IMR-90 (cell line): ENCODE measurements around the gene FLT3LG. TPM values are rescaled to one million over a fixed set of nuclear protein-coding genes. Genes with fewer than 3 reads are reported as not detected.

Source experiments
- ATAC-seq: fragments of 200-7000 bp; cut with Tn5 transposase; 2 replicates; pipeline ENCODE4 v1.9.1; 2020; ENCODE audit warnings: low read depth, mild to moderate bottlenecking, moderate library complexity
- BruUV-seq: library from RNA; stranded (reverse); fragments of 400-500 nt; replicated peaks from 2 replicates; lab custom pipeline; 2021; lab: Mats Ljungman, UMichigan
- CTCF ChIA-PET: fragments of 300-600 bp; formaldehyde crosslinking; extraction: SDS; loops from one replicate; lab custom pipeline; 2021; ENCODE audit warnings: antibody characterized with exemption; lab: Yijun Ruan, JAX
- POLR2A ChIA-PET: fragments of 300-600 bp; sonication (Branson Sonifier 250); formaldehyde crosslinking; loops from one replicate; lab custom pipeline; 2022; ENCODE audit warnings: antibody characterized with exemption; ENCODE audit not compliant: unreplicated experiment; lab: Charles Lee
- DNase-seq: peaks from one replicate; pipeline ENCODE4 v3.0.0; 2013
- H2AFZ ChIP-seq: replicated peaks from 2 replicates; pipeline ENCODE3; 2013; ENCODE audit warnings: low read length, mild to moderate bottlenecking; ENCODE audit not compliant: poor library complexity
- H2AK5ac ChIP-seq: 2 replicates; pipeline ENCODE4 v1.6.1; 2013; ENCODE audit warnings: low read depth, low read length, inconsistent platforms
- H2AK9ac ChIP-seq: replicated peaks from 2 replicates; pipeline ENCODE3; 2013; ENCODE audit warnings: mild to moderate bottlenecking, low read depth, low read length, moderate library complexity; ENCODE audit not compliant: poor library complexity
- H2BK120ac ChIP-seq: 2 replicates; pipeline ENCODE4 v1.6.1; 2013; ENCODE audit warnings: low read depth, low read length, inconsistent platforms
- H2BK15ac ChIP-seq: 3 replicates; pipeline ENCODE4 v1.6.1; 2013; ENCODE audit warnings: low read depth, low read length, inconsistent platforms
- H2BK20ac ChIP-seq: 2 replicates; pipeline ENCODE4 v1.6.1; 2013; ENCODE audit warnings: low read depth, mild to moderate bottlenecking, inconsistent platforms, low read length, moderate library complexity
- H2BK5ac ChIP-seq: 2 replicates; pipeline ENCODE4 v1.6.1; 2013; ENCODE audit warnings: mild to moderate bottlenecking, low read depth, low read length, inconsistent platforms; ENCODE audit not compliant: poor library complexity, severe bottlenecking
- H3K14ac ChIP-seq: replicated peaks from 2 replicates; pipeline ENCODE4 v1.6.1; 2013; ENCODE audit warnings: low read depth, low read length, inconsistent platforms
- H3K18ac ChIP-seq: 2 replicates; pipeline ENCODE4 v1.6.1; 2013; ENCODE audit warnings: low read depth, low read length, control low read depth
- H3K23ac ChIP-seq: 2 replicates; pipeline ENCODE4 v1.6.1; 2013; ENCODE audit warnings: low read depth, low read length, inconsistent platforms
- H3K27ac ChIP-seq: 2 replicates; pipeline ENCODE4 v1.5.1; 2013; ENCODE audit warnings: mild to moderate bottlenecking, control low read depth, low read length; ENCODE audit not compliant: insufficient read depth
- H3K27me3 ChIP-seq: 2 replicates; pipeline ENCODE4 v1.6.1; 2013; ENCODE audit warnings: low read length; ENCODE audit not compliant: control insufficient read depth, insufficient read depth
- H3K36me3 ChIP-seq: 2 replicates; pipeline ENCODE4 v1.6.1; 2013; ENCODE audit warnings: low read length, mixed read lengths; ENCODE audit not compliant: control insufficient read depth, insufficient read depth
- H3K4ac ChIP-seq: 2 replicates; pipeline ENCODE4 v1.6.1; 2013; ENCODE audit warnings: low read depth, low read length, inconsistent platforms
- H3K4me1 ChIP-seq: 2 replicates; pipeline ENCODE4 v1.6.1; 2013; ENCODE audit warnings: low read length, mixed read lengths; ENCODE audit not compliant: control insufficient read depth, insufficient read depth
- H3K4me2 ChIP-seq: 2 replicates; pipeline ENCODE4 v1.6.1; 2013; ENCODE audit warnings: low read depth, mild to moderate bottlenecking, control low read depth, low read length, moderate library complexity
- H3K4me3 ChIP-seq: 2 replicates; pipeline ENCODE4 v1.5.1; 2013; ENCODE audit warnings: low read depth, mild to moderate bottlenecking, control low read depth, low read length, moderate library complexity; ENCODE audit not compliant: insufficient read depth
- H3K56ac ChIP-seq: 2 replicates; pipeline ENCODE4 v1.6.1; 2013; ENCODE audit warnings: low read length, inconsistent platforms; ENCODE audit not compliant: insufficient read depth; ENCODE audit errors: extremely low read depth
- H3K79me1 ChIP-seq, 2 experiments: 2 replicates each; pipeline ENCODE4 v1.6.1; 2013; ENCODE audit warnings: low read length in 2 of 2, inconsistent platforms in 1 of 2, low read depth in 1 of 2
- H3K9ac ChIP-seq: 2 replicates; pipeline ENCODE4 v1.6.1; 2013; ENCODE audit warnings: low read depth, low read length, control low read depth
- H3K9me1 ChIP-seq: 2 replicates; pipeline ENCODE4 v1.6.1; 2013; ENCODE audit warnings: low read length, inconsistent platforms; ENCODE audit not compliant: insufficient read depth
- H3K9me3 ChIP-seq: 2 replicates; pipeline ENCODE4 v1.6.1; 2013; ENCODE audit warnings: low read length; ENCODE audit not compliant: control insufficient read depth, insufficient read depth
- H4K20me1 ChIP-seq: 2 replicates; pipeline ENCODE4 v1.6.1; 2013; ENCODE audit warnings: low read length, inconsistent platforms; ENCODE audit not compliant: insufficient read depth
- H4K5ac ChIP-seq: 2 replicates; pipeline ENCODE4 v1.6.1; 2013; ENCODE audit warnings: mild to moderate bottlenecking, low read depth, low read length, control low read depth
- H4K8ac ChIP-seq, 2 experiments: 2 replicates each; pipeline ENCODE4 v1.6.1; 2013; ENCODE audit warnings: low read depth in 2 of 2, low read length in 2 of 2, control low read depth in 1 of 2, inconsistent platforms in 1 of 2
- H4K91ac ChIP-seq: 2 replicates; pipeline ENCODE4 v1.6.1; 2013; ENCODE audit warnings: low read depth, low read length, inconsistent platforms; ENCODE audit not compliant: insufficient read depth
- BHLHE40 ChIP-seq: fragments of 150-350 bp; IDR thresholded peaks from 2 replicates; pipeline ENCODE4 v1.6.1; 2016; ENCODE audit warnings: mild to moderate bottlenecking, low read depth, low read length
- POLR2A ChIP-seq: IDR thresholded peaks from 2 replicates; pipeline ENCODE4 v1.6.1; 2012; ENCODE audit warnings: mild to moderate bottlenecking, low read depth, low read length
- USF2 ChIP-seq: fragments of 150-350 bp; IDR thresholded peaks from 2 replicates; pipeline ENCODE4 v1.6.1; 2017; ENCODE audit warnings: mild to moderate bottlenecking, antibody characterized with exemption, low read length, low read depth
- WGBS, 2 experiments: methylation state at CpG; one replicate each; pipeline versions ENCODE4 v1.1.5 to v1.1.7; 2013; ENCODE audit warnings: missing lambda C conversion rate in 2 of 2; ENCODE audit not compliant: insufficient read length in 1 of 2; ENCODE audit errors: extremely low coverage in 2 of 2; 5-methylcytosine and 5-hydroxymethylcytosine counted together
- dilution Hi-C: fragments of 300-500 bp; cut with HindIII; formaldehyde crosslinking; loops from one replicate; pipeline ENCODE4 v1.14.3; 2018; ENCODE audit warnings: low sequenced_read_pairs; ENCODE audit not compliant: unreplicated experiment
- in situ Hi-C: fragments of 300-500 bp; cut with MboI; formaldehyde crosslinking; loops from 3 replicates; pipeline ENCODE4 v1.14.3; 2019; ENCODE audit warnings: low sequenced_read_pairs, inconsistent platforms, mixed read lengths
- intact Hi-C: fragments of 100-400 bp; cut with micrococcal nuclease; formaldehyde crosslinking; loops from 2 replicates; pipeline ENCODE4 v1.10.0; 2022
- polyA plus RNA-seq, 3 experiments: library from polyadenylated mRNA; depleted of rRNA; stranded (reverse); fragments of >200 nt; gene quantifications; 2 replicates each; pipeline ENCODE4 v1.2.3, GENCODE V29; 2012; ENCODE audit warnings: low replicate concordance in 1 of 3
- total RNA-seq: library from RNA; depleted of rRNA; stranded (reverse); fragments of >200 nt; gene quantifications from 2 replicates; pipeline ENCODE4 v1.2.3, GENCODE V29; 2012

FLT3LG gene
- total and polyA plus RNA-seq, 2 of the 4 experiments (the other 2 are of a cell fraction) = 0.90 to 8.3 TPM

GRCh38 chr19:49512970-49513745 lies 39.1 kb downstream of the FLT3LG start:
- H3K23ac ChIP-seq = no peak overlapping the region
- POLR2A ChIA-PET = interaction anchor here (0.5 to 1.0 kb wide), 2 partner anchors 25 to 40 kb away, joined by 3 to 5 read pairs; no protein-coding TSS in a partner anchor
- WGBS, 2 experiments = 1% methylated on average over 27 of the region's 50 CpGs; no CpG with 5 or more reads in 1 of the 2 experiments
- no peak overlapping the region for H2AK5ac ChIP-seq
- H3K27ac ChIP-seq = no peak overlapping the region; the same call in 1 of the 2 replicates
- no peak overlapping the region for H2BK20ac ChIP-seq
- peak overlapping the region; percentile 19; the same call in 1 of the 2 replicates for H2BK120ac ChIP-seq
- peak overlapping the region; percentile 32; the same call in 1 of the 2 replicates for H3K56ac ChIP-seq
- peaks cover 5% of the 10 kb centered on the region; the same call in 1 of the 2 replicates for H3K4me1 ChIP-seq
- H2AFZ ChIP-seq = peak overlapping the region; percentile 99
- intact Hi-C loops = no loop called here
- CTCF ChIA-PET = no interaction called here
- H4K91ac ChIP-seq = peak overlapping the region; percentile 52; the same call in 1 of the 2 replicates
- no TSS peak for BruUV-seq
- H3K79me1 ChIP-seq = peaks cover 6 to 8% of the 10 kb centered on the region in 2 experiments; a peak in 2 of 4 replicates
- ATAC-seq (peak; percentile 84), DNase-seq (no peak)
- H3K4me2 ChIP-seq = peak overlapping the region; percentile 76
- peak overlapping the region; percentile 57 for H3K4me3 ChIP-seq
- H3K9ac ChIP-seq = peak overlapping the region; percentile 68
- no peak overlapping the region for H2BK5ac ChIP-seq
- peak overlapping the region; percentile 85 for H2AK9ac ChIP-seq
- 0 out of 2 replicates have a peak, but pooled peaks cover 4% of the 10 kb centered on the region for H3K9me1 ChIP-seq
- TF ChIP-seq BHLHE40 = 0 out of 2 replicates have a peak, but pooled peaks have one; percentile 5
- TF ChIP-seq USF2 = peak; percentile 47; the same call in 1 of the 2 replicates
- no peak for TF ChIP-seq POLR2A
- H3K27me3 ChIP-seq = no peaks in the 10 kb centered on the region
- dilution Hi-C loops = no loop called here
- peak overlapping the region; percentile 87 to 97; a peak in 3 of 4 replicates for H4K8ac ChIP-seq
- H4K20me1 ChIP-seq = no peaks in the 10 kb centered on the region
- in situ Hi-C loops = no loop called here
- peak overlapping the region; percentile 82; the same call in 1 of the 2 replicates for H3K14ac ChIP-seq
- peak overlapping the region; percentile 13; the same call in 1 of the 3 replicates for H2BK15ac ChIP-seq
- H3K18ac ChIP-seq = no peak overlapping the region
- peak overlapping the region; percentile 87; the same call in 1 of the 2 replicates for H3K4ac ChIP-seq
- no peaks in the 10 kb centered on the region for H3K9me3 ChIP-seq
- peak overlapping the region; percentile 23; the same call in 1 of the 2 replicates for H4K5ac ChIP-seq
- H3K36me3 ChIP-seq = peaks cover 7% of the 10 kb centered on the region; the same call in 1 of the 2 replicates
